RWPE2 (cell line): ENCODE measurements around the gene DOHH.

ENCODE experiments used
- ATAC-seq: fragments of 200-7000 bp; cut with Tn5 transposase; 3 replicates; pipeline ENCODE4 v1.9.1; 2021; ENCODE audit warnings: low read depth
- DNase-seq: peaks from one replicate; pipeline ENCODE4 v3.0.0-alpha.2; 2020; ENCODE audit warnings: low spot score
- H3K27ac ChIP-seq: fragments of 450-650 bp; 2 replicates; pipeline ENCODE4 v1.5.1; 2017; ENCODE audit warnings: mild to moderate bottlenecking; ENCODE audit not compliant: poor library complexity, severe bottlenecking
- H3K27me3 ChIP-seq: fragments of 250-450 bp; sonication (Bioruptor Pico); 2 replicates; pipeline ENCODE4 v1.5.1; 2021; ENCODE audit warnings: mild to moderate bottlenecking, moderate library complexity; ENCODE audit not compliant: insufficient read depth, poor library complexity, severe bottlenecking
- H3K36me3 ChIP-seq: fragments of 250-450 bp; sonication (Bioruptor Pico); 2 replicates; pipeline ENCODE4 v1.5.1; 2020; ENCODE audit warnings: low read depth, mild to moderate bottlenecking, moderate library complexity
- H3K4me1 ChIP-seq: fragments of 250-450 bp; sonication (Bioruptor Pico); 2 replicates; pipeline ENCODE4 v1.5.1; 2021; ENCODE audit warnings: mild to moderate bottlenecking, moderate library complexity; ENCODE audit not compliant: insufficient read depth, poor library complexity, severe bottlenecking
- H3K4me3 ChIP-seq: fragments of 250-450 bp; sonication (Bioruptor Pico); 2 replicates; pipeline ENCODE4 v1.5.1; 2021; ENCODE audit warnings: mild to moderate bottlenecking, moderate library complexity; ENCODE audit not compliant: severe bottlenecking
- H3K9me3 ChIP-seq: fragments of 250-450 bp; sonication (Bioruptor Pico); 2 replicates; pipeline ENCODE4 v1.5.1; 2021; ENCODE audit warnings: mild to moderate bottlenecking, moderate library complexity; ENCODE audit not compliant: severe bottlenecking
- CTCF ChIP-seq: fragments of 450-650 bp; IDR thresholded peaks from one replicate; pipeline ENCODE4 v1.5.1; 2017; ENCODE audit warnings: mild to moderate bottlenecking, moderate library complexity; ENCODE audit not compliant: poor library complexity, severe bottlenecking

The DOHH gene

GRCh38 chr19:3517638-3518037 is 17.2 kb upstream of the DOHH start:
- TF ChIP-seq CTCF = no peak
- ATAC-seq (no peak), DNase-seq (no peak)
- H3K27ac ChIP-seq = no peak overlapping the region
- peaks cover 7% of the 10 kb centered on the region for H3K36me3 ChIP-seq
- H3K27me3 ChIP-seq = no peaks in the 10 kb centered on the region
- H3K4me1 ChIP-seq = peaks cover 11% of the 10 kb centered on the region
- no peaks in the 10 kb centered on the region for H3K9me3 ChIP-seq
- no peak overlapping the region for H3K4me3 ChIP-seq

- ATAC-seq (no peak), DNase-seq (no peak)
- H3K36me3 ChIP-seq = peaks cover under 1% of the 10 kb centered on the region
- no peak overlapping the region for H3K4me3 ChIP-seq
- peaks cover 11% of the 10 kb centered on the region for H3K4me1 ChIP-seq
- no peak overlapping the region for H3K27ac ChIP-seq
- H3K9me3 ChIP-seq = no peaks in the 10 kb centered on the region
- no peaks in the 10 kb centered on the region for H3K27me3 ChIP-seq
- no peak for TF ChIP-seq CTCF
Observed at GRCh38 chr19:3516675-3517207, 16.3 kb upstream of the DOHH start.

GRCh38 chr19:3515891-3516422 is 15.5 kb upstream of the DOHH start:
- Histone ChIP-seq H3K36me3 (peaks cover 3% of the 10 kb centered on the region), H3K4me1 (peaks cover 8% of the 10 kb centered on the region), H3K27me3 (no peaks in the 10 kb centered on the region), H3K27ac (no peak overlapping the region), H3K9me3 (no peaks in the 10 kb centered on the region), H3K4me3 (no peak overlapping the region)
- no peak for DNase-seq
- TF ChIP-seq CTCF = no peak
- ATAC-seq = no peak

- Histone ChIP-seq H3K36me3 (peaks cover 14% of the 10 kb centered on the region), H3K27ac (no peak overlapping the region), H3K4me3 (no peak overlapping the region), H3K27me3 (no peaks in the 10 kb centered on the region), H3K9me3 (no peaks in the 10 kb centered on the region), H3K4me1 (peaks cover 3% of the 10 kb centered on the region)
- no peak for DNase-seq
- no peak for TF ChIP-seq CTCF
- no peak for ATAC-seq
Observed at GRCh38 chr19:3514930-3515329, 14.5 kb upstream of the DOHH start.

- DNase-seq = no peak
- Histone ChIP-seq H3K4me3 (no peak overlapping the region), H3K36me3 (peaks cover 26% of the 10 kb centered on the region), H3K27ac (no peak overlapping the region), H3K27me3 (no peaks in the 10 kb centered on the region), H3K9me3 (no peaks in the 10 kb centered on the region), H3K4me1 (peaks cover 17% of the 10 kb centered on the region)
- ATAC-seq = no peak
- TF ChIP-seq CTCF = no peak
Observed at GRCh38 chr19:3513229-3514140, 13.0 kb upstream of the DOHH start.
